CD14-positive monocyte (primary cell): ENCODE data around the gene TBC1D3B. TPM values are rescaled to one million over a fixed set of nuclear protein-coding genes. Genes with fewer than 3 reads are reported as not detected.
"Not testable (repeated sequence)": the region's sequence is repeated elsewhere in the genome, so short reads cannot be mapped to it uniquely, and the experiment has no call there.

Experiments
- DNase-seq, 3 donors: peaks; one replicate each; pipeline ENCODE4 v3.0.0-alpha.2; 2011 to 2022
- H2AFZ ChIP-seq: 2 replicates; pipeline ENCODE4 v1.6.0; 2012; ENCODE audit warnings: mild to moderate bottlenecking, low read depth, low read length, inconsistent platforms; ENCODE audit not compliant: insufficient read depth, poor library complexity, severe bottlenecking
- H3K27ac ChIP-seq, 2 donors: 1 replicate in 1 of 2; 2 replicates in 1 of 2; pipeline ENCODE4 v1.5.1; 2012 to 2013; ENCODE audit warnings: low read length in 2 of 2, control low read depth in 1 of 2, inconsistent platforms in 1 of 2, low read depth in 1 of 2, mild to moderate bottlenecking in 1 of 2
- H3K27me3 ChIP-seq, 2 donors: one replicate each; pipeline versions ENCODE4 v1.6.0 to v1.6.1; 2011 to 2013; ENCODE audit warnings: low read length in 2 of 2; ENCODE audit not compliant: control insufficient read depth in 2 of 2, insufficient read depth in 2 of 2
- H3K36me3 ChIP-seq, 2 donors: replicated peaks in 1 of 2; 1 replicate in 1 of 2; 2 replicates in 1 of 2; pipeline versions ENCODE4 v1.5.1 to v1.6.1; 2012 to 2013; ENCODE audit warnings: low read length in 2 of 2, control low read depth in 1 of 2, inconsistent platforms in 1 of 2, mild to moderate bottlenecking in 1 of 2; ENCODE audit not compliant: insufficient read depth in 2 of 2, control insufficient read depth in 1 of 2
- H3K4me1 ChIP-seq, 2 donors: 1 replicate in 1 of 2; 2 replicates in 1 of 2; pipeline versions ENCODE4 v1.5.1 to v1.6.1; 2012 to 2013; ENCODE audit warnings: low read length in 2 of 2, control low read depth in 1 of 2, inconsistent platforms in 1 of 2, mild to moderate bottlenecking in 1 of 2, moderate library complexity in 1 of 2; ENCODE audit not compliant: insufficient read depth in 2 of 2, control insufficient read depth in 1 of 2
- H3K4me2 ChIP-seq: replicated peaks from 2 replicates; pipeline ENCODE3; 2012; ENCODE audit warnings: low read length, moderate library complexity, mild to moderate bottlenecking; ENCODE audit not compliant: poor library complexity, severe bottlenecking; ENCODE audit errors: extremely low read depth
- H3K4me3 ChIP-seq, 3 experiments: fragments of 200-600 bp in 1 of 3; sonication (generic) in 1 of 3; replicated peaks in 1 of 3; 1 replicate in 2 of 3; 2 replicates in 1 of 3; pipeline ENCODE4 v1.5.1; 2011 to 2013; ENCODE audit warnings: low read length in 3 of 3, mild to moderate bottlenecking in 3 of 3, control low read depth in 2 of 3, low read depth in 2 of 3, inconsistent platforms in 1 of 3, moderate library complexity in 1 of 3
- H3K79me2 ChIP-seq: 2 replicates; pipeline ENCODE4 v1.6.0; 2012; ENCODE audit warnings: mild to moderate bottlenecking, control low read depth, inconsistent platforms, low read length, moderate library complexity; ENCODE audit not compliant: insufficient read depth
- H3K9ac ChIP-seq: 2 replicates; pipeline ENCODE4 v1.6.0; 2017; ENCODE audit warnings: low read length, mild to moderate bottlenecking; ENCODE audit not compliant: insufficient read depth, poor library complexity, severe bottlenecking
- H3K9me3 ChIP-seq, 2 donors: replicated peaks in 1 of 2; 1 replicate in 1 of 2; 2 replicates in 1 of 2; pipeline versions ENCODE4 v1.5.1 to v1.6.1; 2012 to 2013; ENCODE audit warnings: low read length in 2 of 2, control low read depth in 1 of 2; ENCODE audit not compliant: control insufficient read depth in 1 of 2, insufficient read depth in 1 of 2
- H4K20me1 ChIP-seq: 2 replicates; pipeline ENCODE4 v1.6.0; 2012; ENCODE audit warnings: mild to moderate bottlenecking, low read length, control low read depth, moderate library complexity; ENCODE audit not compliant: insufficient read depth
- H3K27ac Mint-ChIP-seq, 7 donors: one replicate each; pipeline ENCODE4 v1.8.0; 2020; ENCODE audit warnings: mild to moderate bottlenecking in 7 of 7, mixed read lengths in 7 of 7, moderate library complexity in 6 of 7, inconsistent platforms in 2 of 7
- H3K27me3 Mint-ChIP-seq, 3 donors: one replicate each; pipeline ENCODE4 v1.8.0; 2021 to 2022; ENCODE audit warnings: low read depth in 3 of 3, mild to moderate bottlenecking in 3 of 3, mixed read lengths in 3 of 3, moderate library complexity in 3 of 3, inconsistent platforms in 1 of 3
- H3K36me3 Mint-ChIP-seq, 2 donors: one replicate each; pipeline ENCODE4 v1.8.0; 2020; ENCODE audit warnings: mixed read lengths in 2 of 2, inconsistent platforms in 1 of 2, mild to moderate bottlenecking in 1 of 2
- H3K4me1 Mint-ChIP-seq: one replicate; pipeline ENCODE4 v1.8.0; 2020; ENCODE audit warnings: mild to moderate bottlenecking, mixed read lengths
- H3K4me3 Mint-ChIP-seq, 2 donors: one replicate each; pipeline ENCODE4 v1.8.0; 2020; ENCODE audit warnings: mild to moderate bottlenecking in 2 of 2, mixed read lengths in 2 of 2, moderate library complexity in 1 of 2
- H3K9me3 Mint-ChIP-seq, 7 donors: one replicate each; pipeline ENCODE4 v1.8.0; 2020 to 2022; ENCODE audit warnings: mixed read lengths in 7 of 7, mild to moderate bottlenecking in 6 of 7, moderate library complexity in 6 of 7, inconsistent platforms in 2 of 7
- WGBS: methylation state at CpG from one replicate; pipeline ENCODE4 v1.1.5; 2013; ENCODE audit warnings: missing lambda C conversion rate; ENCODE audit not compliant: insufficient coverage; 5-methylcytosine and 5-hydroxymethylcytosine counted together
- intact Hi-C, 2 donors: fragments of 100-400 bp; cut with micrococcal nuclease; formaldehyde crosslinking; loops; one replicate each; pipeline versions ENCODE4 v1.15.0 to v1.15.1; 2023
- polyA plus RNA-seq, 3 donors: library from polyadenylated mRNA; depleted of rRNA in 1 of 3; unstranded in 2 of 3; stranded (reverse) in 1 of 3; fragments of 300-500 nt in 2 of 3; fragments of >200 nt in 1 of 3; fragmentation: Illumina TruSeq in 2 of 3; gene quantifications; 1 replicate in 2 of 3; 2 replicates in 1 of 3; pipeline ENCODE4 v1.2.3, GENCODE V29; 2012 to 2021

The TBC1D3B gene
- polyA plus RNA-seq, 3 donors = 1.8 TPM; not detected in 2

DNA sequence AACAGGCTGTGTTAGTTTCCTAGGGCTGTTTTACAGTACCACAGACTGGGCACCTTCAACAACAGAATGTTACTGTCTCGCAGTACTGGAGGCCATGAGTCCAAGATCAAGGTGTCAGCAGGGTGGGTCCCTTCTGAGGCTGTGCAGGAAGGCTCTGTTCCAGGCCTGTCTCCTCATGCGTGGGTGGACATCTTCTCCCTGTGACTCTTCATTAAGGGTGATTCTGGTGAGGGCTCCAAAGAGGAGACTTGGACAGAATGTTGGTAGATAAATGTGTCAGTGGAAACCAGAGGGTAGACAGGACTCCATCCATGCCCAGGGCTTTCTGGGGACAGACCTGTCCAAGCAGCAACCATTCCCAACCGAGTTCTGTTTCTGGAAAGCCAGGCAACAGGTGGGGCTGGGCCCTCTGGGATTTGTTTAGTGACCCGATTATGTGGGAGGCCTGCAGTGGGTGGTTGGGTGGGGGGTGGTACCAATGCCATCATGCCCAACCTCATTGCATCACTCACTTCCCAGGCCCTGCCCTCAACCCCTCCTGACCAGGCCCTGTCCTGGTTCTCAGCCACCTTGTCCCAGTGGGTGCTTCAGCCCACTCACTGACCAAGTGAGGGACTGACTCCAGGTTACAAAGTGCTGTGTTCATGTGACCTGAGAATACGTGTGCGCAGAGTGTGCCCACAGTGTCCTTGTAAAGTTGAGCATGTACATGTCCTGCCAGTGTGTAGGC lies 5.2 kb upstream of the TBC1D3B start:
- Histone ChIP-seq H3K79me2 (peaks cover 19% of the 10 kb centered on the region), H3K4me1 (peaks cover 31 to 36% of the 10 kb centered on the region in 2 donors)
- not testable (repeated sequence) for H4K20me1 ChIP-seq, H3K9me3 Mint-ChIP-seq, H3K36me3 ChIP-seq, H3K4me2 ChIP-seq, H3K36me3 Mint-ChIP-seq, H2AFZ ChIP-seq, H3K27me3 ChIP-seq, H3K9me3 ChIP-seq, H3K4me3 ChIP-seq, H3K9ac ChIP-seq, H3K27ac ChIP-seq
- Mint-ChIP-seq H3K4me1 (peaks cover 37% of the 10 kb centered on the region), H3K4me3 (peak overlapping the region in 1 of 2 donors; percentile 94), H3K27ac (peak overlapping the region in 1 of 7 donors; percentile 54), H3K27me3 (peaks cover 9 to 15% (median 13%) of the 10 kb centered on the region in 3 donors)
- WGBS = 92% methylated on average over 3 of the region's 6 CpGs
- DNase-seq = peak in 2 of 3 donors; percentile 0 to 2
- intact Hi-C loops = loop anchor here in 1 of 2 donors (5.0 kb wide), 1 partner anchor 36 kb away; no protein-coding TSS in a partner anchor

DNA sequence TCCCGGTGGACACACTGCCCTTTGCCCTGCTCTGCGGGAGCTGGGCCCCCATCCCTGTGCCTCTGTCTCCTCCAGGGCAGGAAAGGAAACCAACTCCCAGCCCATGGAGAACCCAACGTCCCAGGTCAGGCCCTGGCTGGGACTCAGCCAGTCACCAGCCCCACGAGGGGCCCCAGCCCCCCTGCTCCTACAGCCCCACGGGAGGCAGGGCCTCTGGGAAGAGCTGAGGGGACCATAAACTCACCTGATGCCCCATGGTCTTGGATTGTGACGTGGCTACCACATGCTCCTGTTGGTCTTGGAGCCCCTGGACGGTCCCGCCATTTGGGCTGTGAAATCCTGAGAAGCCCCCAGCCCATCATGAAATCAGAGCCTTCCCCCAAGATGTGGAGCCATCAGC lies 7.6 kb downstream of the TBC1D3B start:
- no CpG with 5 or more reads among the region's 8 CpGs for WGBS
- H3K4me1 Mint-ChIP-seq, H3K27ac ChIP-seq, H3K36me3 ChIP-seq, H3K36me3 Mint-ChIP-seq, H3K4me3 ChIP-seq, H3K4me3 Mint-ChIP-seq, H3K79me2 ChIP-seq, H3K27me3 Mint-ChIP-seq, DNase-seq, H3K9me3 ChIP-seq, H3K9ac ChIP-seq, H3K9me3 Mint-ChIP-seq, intact Hi-C loops, H3K27me3 ChIP-seq, H2AFZ ChIP-seq, H3K27ac Mint-ChIP-seq, H4K20me1 ChIP-seq, H3K4me2 ChIP-seq, H3K4me1 ChIP-seq: not testable (repeated sequence)
